ENCODE results near the gene TMEM54. TPM values are rescaled to one million over a fixed set of nuclear protein-coding genes. Genes with fewer than 3 reads are reported as not detected.

TMEM54 gene
- total RNA-seq, 1 donor from 2014 or later: 10.5 TPM

- no peak for DNase-seq
- ATAC-seq (ENCODE audit: poor library complexity): no peak
- intact Hi-C loops (cut with DNase I): no loop called here
These were observed 2.2 kb downstream of the TMEM54 start for GRCh38 chr1:32898958-32899357.

- intact Hi-C loops (cut with DNase I): no loop called here
- ATAC-seq (ENCODE audit: poor library complexity) (no peak), DNase-seq (no peak)
These were observed 3.1 kb downstream of the TMEM54 start for GRCh38 chr1:32898056-32898455.

- no peak for ATAC-seq (ENCODE audit: poor library complexity)
- intact Hi-C loops (cut with DNase I): no loop called here
- no peak for DNase-seq
These were observed 3.8 kb downstream of the TMEM54 start for GRCh38 chr1:32897082-32898049.

GRCh38 chr1:32896451-32896850, 4.7 kb downstream of the TMEM54 start:
- intact Hi-C loops (cut with DNase I): no loop called here
- DNase-seq: no peak
- ATAC-seq (ENCODE audit: poor library complexity): no peak

- no peak for DNase-seq
- intact Hi-C loops (cut with DNase I): no loop called here
- ATAC-seq (ENCODE audit: poor library complexity): no peak
These were observed 5.6 kb downstream of the TMEM54 start for GRCh38 chr1:32895325-32896215.

- intact Hi-C loops (cut with DNase I): no loop called here
- ATAC-seq (ENCODE audit: poor library complexity) (no peak), DNase-seq (no peak)
These were observed 6.5 kb downstream of the TMEM54 start for GRCh38 chr1:32894681-32895080.

- intact Hi-C loops (cut with DNase I): no loop called here
- DNase-seq: no peak
- peak; percentile 9 for ATAC-seq (ENCODE audit: poor library complexity)
These were observed 7.1 kb downstream of the TMEM54 start for GRCh38 chr1:32894019-32894600.

GRCh38 chr1:32893198-32894018, 7.8 kb downstream of the TMEM54 start:
- ATAC-seq (ENCODE audit: poor library complexity): peak; percentile 62
- no peak for DNase-seq
- intact Hi-C loops (cut with DNase I): no loop called here

GRCh38 chr1:32892368-32893197, 8.6 kb downstream of the TMEM54 start:
- DNase-seq (no peak), ATAC-seq (ENCODE audit: poor library complexity) (peak; percentile 19)
- intact Hi-C loops (cut with DNase I): no loop called here

- no peak for DNase-seq
- ATAC-seq (ENCODE audit: poor library complexity): no peak
- intact Hi-C loops (cut with DNase I): no loop called here
These were observed 9.6 kb downstream of the TMEM54 start for GRCh38 chr1:32891630-32892029.

- ATAC-seq (ENCODE audit: poor library complexity) (no peak), DNase-seq (no peak)
- intact Hi-C loops (cut with DNase I): no loop called here
These were observed 10.0 kb downstream of the TMEM54 start for GRCh38 chr1:32891241-32891570.

GRCh38 chr1:32890516-32891240, 10.5 kb downstream of the TMEM54 start:
- intact Hi-C loops (cut with DNase I): no loop called here
- DNase-seq: no peak
- ATAC-seq (ENCODE audit: poor library complexity): no peak

- intact Hi-C loops (cut with DNase I): no loop called here
- DNase-seq (no peak), ATAC-seq (ENCODE audit: poor library complexity) (no peak)
These were observed 11.4 kb downstream of the TMEM54 start for GRCh38 chr1:32889731-32890278.

GRCh38 chr1:32888677-32889420, 12.3 kb downstream of the TMEM54 start:
- DNase-seq: no peak
- intact Hi-C loops (cut with DNase I): no loop called here

GRCh38 chr1:32888134-32888533, 13.1 kb downstream of the TMEM54 start:
- DNase-seq (no peak), ATAC-seq (ENCODE audit: poor library complexity) (no peak)
- intact Hi-C loops (cut with DNase I): no loop called here

More at GRCh38 chr1:32888677-32889420, 12.3 kb downstream of the TMEM54 start:
- no peak for ATAC-seq (ENCODE audit: poor library complexity)

- no peak for DNase-seq
- no peak for ATAC-seq (ENCODE audit: poor library complexity)
- intact Hi-C loops (cut with DNase I): no loop called here
These were observed 13.6 kb downstream of the TMEM54 start for GRCh38 chr1:32887623-32888022.
